Mesenchymal stem cell (in vitro differentiated cells and primary cell): Measurements from ENCODE around the gene CLMN.
A peak's percentile ranks its signal among the peaks of the same experiment; 100 is the strongest.

ENCODE experiments used
- DNase-seq: peaks from one replicate; pipeline ENCODE4 v3.0.0-alpha.2; 2013
- H2AFZ ChIP-seq: one replicate; pipeline ENCODE4 v1.6.1; 2013; ENCODE audit warnings: low read depth, mild to moderate bottlenecking, control low read depth, inconsistent platforms, low read length, moderate library complexity
- H2AK5ac ChIP-seq: 2 replicates; pipeline ENCODE4 v1.6.1; 2013; ENCODE audit warnings: low read length, moderate library complexity, mild to moderate bottlenecking, inconsistent platforms; ENCODE audit not compliant: severe bottlenecking
- H2BK120ac ChIP-seq: one replicate; pipeline ENCODE4 v1.6.1; 2013; ENCODE audit warnings: low read depth, mild to moderate bottlenecking, inconsistent platforms, low read length, moderate library complexity
- H2BK12ac ChIP-seq, 2 experiments: one replicate each; pipeline ENCODE4 v1.6.1; 2013; ENCODE audit warnings: inconsistent platforms in 2 of 2, low read length in 2 of 2, mild to moderate bottlenecking in 2 of 2, moderate library complexity in 2 of 2, control low read depth in 1 of 2
- H2BK15ac ChIP-seq: one replicate; pipeline ENCODE4 v1.6.1; 2013; ENCODE audit warnings: mild to moderate bottlenecking, low read depth, inconsistent platforms; ENCODE audit not compliant: poor library complexity, severe bottlenecking
- H2BK5ac ChIP-seq: 2 replicates; pipeline ENCODE4 v1.6.1; 2013; ENCODE audit warnings: low read depth, mild to moderate bottlenecking, low read length, control low read depth, inconsistent platforms; ENCODE audit not compliant: poor library complexity, severe bottlenecking
- H3K14ac ChIP-seq, 2 experiments: one replicate each; pipeline ENCODE4 v1.6.1; 2013; ENCODE audit warnings: inconsistent platforms in 2 of 2, low read length in 2 of 2, control low read depth in 1 of 2, mild to moderate bottlenecking in 1 of 2, moderate library complexity in 1 of 2
- H3K18ac ChIP-seq, 2 experiments: one replicate each; pipeline ENCODE4 v1.6.1; 2013; ENCODE audit warnings: inconsistent platforms in 2 of 2, low read length in 2 of 2, control low read depth in 1 of 2, low read depth in 1 of 2, mild to moderate bottlenecking in 1 of 2
- H3K23ac ChIP-seq, 2 experiments: one replicate each; pipeline ENCODE4 v1.6.1; 2013; ENCODE audit warnings: inconsistent platforms in 2 of 2, low read length in 2 of 2, mild to moderate bottlenecking in 2 of 2, moderate library complexity in 2 of 2, control low read depth in 1 of 2
- H3K27ac ChIP-seq: 2 replicates; pipeline ENCODE4 v1.5.1; 2013; ENCODE audit warnings: mild to moderate bottlenecking, moderate library complexity, low read length, control low read depth, inconsistent platforms; ENCODE audit not compliant: poor library complexity, severe bottlenecking
- H3K27me3 ChIP-seq, 2 experiments: 2 replicates each; pipeline versions ENCODE4 v1.6.1 to v1.7.0; 2013; ENCODE audit warnings: low read length in 2 of 2, mild to moderate bottlenecking in 2 of 2, moderate library complexity in 2 of 2, control low read depth in 1 of 2, inconsistent platforms in 1 of 2; ENCODE audit not compliant: control insufficient read depth in 1 of 2, insufficient read depth in 1 of 2
- H3K36me3 ChIP-seq, 2 experiments: 2 replicates each; pipeline versions ENCODE4 v1.6.1 to v1.7.0; 2013; ENCODE audit warnings: low read length in 2 of 2, control low read depth in 1 of 2, inconsistent platforms in 1 of 2, low read depth in 1 of 2, mild to moderate bottlenecking in 1 of 2; ENCODE audit not compliant: insufficient read depth in 2 of 2, control insufficient read depth in 1 of 2
- H3K4ac ChIP-seq, 2 experiments: one replicate each; pipeline ENCODE4 v1.6.1; 2013; ENCODE audit warnings: inconsistent platforms in 2 of 2, low read length in 2 of 2, mild to moderate bottlenecking in 2 of 2, moderate library complexity in 2 of 2, control low read depth in 1 of 2, low read depth in 1 of 2
- H3K4me1 ChIP-seq: 2 replicates; pipeline ENCODE4 v1.6.1; 2013; ENCODE audit warnings: low read depth, low read length, control low read depth; ENCODE audit not compliant: control insufficient read depth, insufficient read depth
- H3K4me2 ChIP-seq: 2 replicates; pipeline ENCODE4 v1.6.1; 2013; ENCODE audit warnings: low read length, mild to moderate bottlenecking, inconsistent platforms; ENCODE audit not compliant: poor library complexity, severe bottlenecking
- H3K4me3 ChIP-seq, 2 experiments: 2 replicates each; pipeline versions ENCODE4 v1.5.1 to v1.7.0; 2013; ENCODE audit warnings: low read length in 2 of 2, mild to moderate bottlenecking in 2 of 2, control low read depth in 1 of 2, low read depth in 1 of 2; ENCODE audit not compliant: insufficient read depth in 1 of 2
- H3K79me1 ChIP-seq: replicated peaks from 2 replicates; pipeline ENCODE4 v1.6.1; 2013; ENCODE audit warnings: mild to moderate bottlenecking, control low read depth, low read length, inconsistent platforms; ENCODE audit not compliant: poor library complexity, severe bottlenecking
- H3K9ac ChIP-seq: 2 replicates; pipeline ENCODE4 v1.7.0; 2013; ENCODE audit warnings: mild to moderate bottlenecking, low read length, moderate library complexity
- H3K9me3 ChIP-seq: 2 replicates; pipeline ENCODE4 v1.7.0; 2013; ENCODE audit warnings: mild to moderate bottlenecking, low read length; ENCODE audit not compliant: control insufficient read depth
- H4K8ac ChIP-seq: one replicate; pipeline ENCODE4 v1.6.1; 2013; ENCODE audit warnings: inconsistent platforms, mild to moderate bottlenecking, low read length, moderate library complexity
- H4K91ac ChIP-seq: one replicate; pipeline ENCODE4 v1.6.1; 2013; ENCODE audit warnings: mild to moderate bottlenecking, low read length, inconsistent platforms
- WGBS: methylation state at CpG from one replicate; pipeline ENCODE4 v1.1.7; 2013; ENCODE audit warnings: mixed read lengths; 5-methylcytosine and 5-hydroxymethylcytosine counted together

CLMN gene

DNA sequence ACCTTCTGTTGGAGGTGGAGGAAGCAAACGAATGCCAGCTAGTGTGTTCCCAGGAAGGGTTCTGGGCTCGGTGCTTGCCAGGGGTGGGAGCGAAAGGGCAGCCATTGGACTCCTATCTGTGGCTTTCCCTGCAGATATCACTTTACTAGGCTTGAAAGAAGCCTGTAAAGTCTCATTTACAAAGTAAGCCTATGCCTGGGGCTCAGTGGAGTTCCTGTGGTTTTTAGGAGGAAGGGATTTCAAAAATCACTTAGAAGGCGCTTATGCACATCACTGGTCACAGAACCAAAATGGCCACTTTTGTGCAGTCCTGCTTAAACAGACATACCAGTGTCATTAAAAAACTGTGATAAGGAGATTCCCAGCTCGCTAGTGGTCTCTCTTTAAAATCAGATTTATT lies 22.7 kb downstream of the CLMN start:
- no peak overlapping the region for H2BK5ac ChIP-seq
- H3K4me2 ChIP-seq = no peak overlapping the region
- WGBS = 89% methylated on average over 4 of the region's 5 CpGs
- no peak for DNase-seq
- peaks cover 30% of the 10 kb centered on the region for H3K4me1 ChIP-seq
- no peak overlapping the region for H2BK15ac ChIP-seq
- no peak overlapping the region for H3K18ac ChIP-seq
- H4K8ac ChIP-seq = no peak overlapping the region
- H3K9ac ChIP-seq = no peak overlapping the region
- H3K36me3 ChIP-seq = peaks cover 0 to 27% of the 10 kb centered on the region in 2 experiments
- no peak overlapping the region for H3K14ac ChIP-seq
- H4K91ac ChIP-seq = no peak overlapping the region
- H3K4me3 ChIP-seq = no peak overlapping the region
- H3K9me3 ChIP-seq = peaks cover 5% of the 10 kb centered on the region
- H2AK5ac ChIP-seq = peak overlapping the region; percentile 33
- H2BK12ac ChIP-seq = no peak overlapping the region
- H3K79me1 ChIP-seq = peaks cover 46% of the 10 kb centered on the region
- no peak overlapping the region for H3K23ac ChIP-seq
- H3K27ac ChIP-seq = no peak overlapping the region
- H2AFZ ChIP-seq = no peak overlapping the region
- H2BK120ac ChIP-seq = no peak overlapping the region
- H3K27me3 ChIP-seq = peaks cover 0 to 2% of the 10 kb centered on the region in 2 experiments
- H3K4ac ChIP-seq = no peak overlapping the region

DNA sequence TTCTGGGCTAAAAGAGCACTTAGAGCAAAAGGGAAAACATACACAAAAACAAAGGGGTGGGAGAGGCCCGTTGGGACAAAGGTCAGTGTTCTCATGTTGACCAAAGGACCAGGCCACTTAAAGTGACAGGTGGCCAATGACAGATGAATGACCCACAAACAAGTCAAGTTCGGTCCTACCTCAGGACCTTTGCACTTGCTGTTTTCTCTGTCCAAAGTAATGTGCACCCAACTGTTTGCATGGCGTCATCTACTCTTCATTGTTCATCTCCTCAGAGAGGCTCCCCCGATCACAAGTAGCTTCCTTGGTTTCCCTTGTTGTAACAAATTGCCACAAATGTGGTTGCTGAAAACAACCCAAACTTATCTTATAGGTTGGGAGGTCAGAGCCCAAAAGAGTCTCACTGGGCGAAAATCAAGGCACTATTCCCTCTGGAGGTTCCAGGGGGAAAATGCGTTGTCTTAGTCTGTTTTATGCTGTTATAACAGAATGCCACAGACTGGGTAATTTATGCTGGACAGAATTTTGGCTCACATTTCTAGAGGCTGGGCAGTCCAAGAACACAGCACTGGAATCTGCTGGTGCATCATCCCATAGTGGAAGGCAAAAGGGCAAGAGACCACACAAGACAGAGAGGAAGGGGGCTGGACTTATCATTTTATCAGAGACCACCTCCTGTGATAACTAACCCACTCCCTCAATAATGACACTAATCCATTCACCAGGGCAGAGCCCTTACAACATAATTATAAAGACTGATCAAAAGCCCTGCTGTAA lies 23.9 kb downstream of the CLMN start:
- Histone ChIP-seq H3K14ac (no peak overlapping the region), H2BK12ac (no peak overlapping the region), H3K18ac (no peak overlapping the region), H4K91ac (no peak overlapping the region), H3K9ac (no peak overlapping the region), H3K27ac (no peak overlapping the region), H2BK5ac (no peak overlapping the region), H4K8ac (no peak overlapping the region), H3K79me1 (peaks cover 47% of the 10 kb centered on the region), H2BK15ac (no peak overlapping the region), H3K4me2 (no peak overlapping the region), H3K27me3 (peaks cover 0 to 2% of the 10 kb centered on the region in 2 experiments), H3K36me3 (peaks cover 0 to 27% of the 10 kb centered on the region in 2 experiments), H3K4me1 (peaks cover 31% of the 10 kb centered on the region), H3K4ac (no peak overlapping the region), H2AFZ (no peak overlapping the region), H2BK120ac (no peak overlapping the region), H2AK5ac (no peak overlapping the region), H3K23ac (no peak overlapping the region), H3K9me3 (peaks cover 5% of the 10 kb centered on the region), H3K4me3 (no peak overlapping the region)
- WGBS = 95% methylated on average over 6 of the region's 6 CpGs
- no peak for DNase-seq

DNA sequence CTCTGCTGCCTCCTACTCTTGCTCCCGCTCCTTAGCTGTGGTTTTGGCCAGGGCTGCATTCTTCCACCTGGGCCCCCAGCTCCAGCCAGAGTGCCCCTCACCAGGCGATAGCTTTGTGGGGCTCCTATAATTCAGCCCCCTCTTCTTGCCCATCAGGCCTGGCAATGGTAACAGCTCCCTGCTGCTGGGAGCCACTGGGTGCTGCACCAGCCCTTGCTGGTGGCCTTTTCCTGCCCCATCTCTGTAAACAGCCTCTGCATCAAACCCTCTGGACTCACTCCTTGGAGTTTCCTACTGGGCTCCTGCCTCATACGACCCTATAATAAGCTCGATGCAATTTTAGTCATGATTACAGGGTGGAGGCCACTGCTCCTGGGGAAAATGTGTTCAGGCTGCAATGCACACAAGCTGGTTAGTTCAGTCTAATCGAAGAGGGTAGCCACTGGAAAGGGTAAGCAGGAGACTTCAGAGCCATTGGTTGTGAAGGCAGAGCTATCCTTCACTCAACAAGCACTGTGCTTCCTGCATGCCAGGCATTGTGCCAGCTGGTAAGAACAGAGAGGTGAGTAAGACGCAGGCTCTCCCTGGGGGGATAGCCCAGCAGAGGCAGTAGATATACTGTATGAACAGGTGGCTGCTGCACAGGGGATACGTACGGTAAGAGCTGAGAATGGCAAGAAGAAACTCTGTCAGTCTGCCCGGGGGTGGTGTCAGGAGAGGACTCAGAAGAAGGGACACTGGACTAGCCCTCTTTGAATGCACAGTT lies 24.7 kb downstream of the CLMN start:
- Histone ChIP-seq H2BK15ac (no peak overlapping the region), H2AFZ (no peak overlapping the region), H3K4me1 (peaks cover 27% of the 10 kb centered on the region), H2BK5ac (no peak overlapping the region), H3K4ac (no peak overlapping the region), H2BK120ac (no peak overlapping the region), H3K9me3 (peaks cover 5% of the 10 kb centered on the region), H3K27me3 (peaks cover 0 to 2% of the 10 kb centered on the region in 2 experiments), H3K14ac (no peak overlapping the region), H3K27ac (no peak overlapping the region), H2BK12ac (no peak overlapping the region), H3K9ac (no peak overlapping the region), H2AK5ac (no peak overlapping the region), H3K4me3 (no peak overlapping the region), H3K79me1 (peaks cover 52% of the 10 kb centered on the region), H3K36me3 (peaks cover 0 to 27% of the 10 kb centered on the region in 2 experiments), H3K23ac (no peak overlapping the region), H4K8ac (no peak overlapping the region), H4K91ac (no peak overlapping the region), H3K18ac (no peak overlapping the region), H3K4me2 (no peak overlapping the region)
- DNase-seq = no peak
- WGBS = 94% methylated on average over 9 of the region's 9 CpGs

DNA sequence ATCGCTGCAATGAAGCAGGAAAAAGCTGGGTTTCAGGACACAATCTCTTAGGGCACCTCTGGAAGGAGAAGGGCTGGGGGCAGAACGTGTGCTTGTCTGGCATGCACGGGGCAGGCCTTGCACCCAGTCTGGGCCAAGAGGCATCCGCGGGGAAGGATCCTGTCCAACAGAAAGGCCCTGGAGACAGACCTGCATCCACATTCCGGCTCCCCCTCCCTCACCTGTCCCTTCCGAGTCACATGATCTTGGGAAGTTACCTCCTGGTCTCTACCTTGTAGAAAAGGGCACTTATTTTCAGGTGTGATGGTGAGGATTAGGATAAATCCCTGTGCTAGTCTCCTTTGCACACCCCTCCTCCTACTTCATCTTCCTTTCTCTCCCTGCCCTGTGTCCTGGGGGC lies 25.4 kb downstream of the CLMN start:
- Histone ChIP-seq H3K23ac (no peak overlapping the region), H3K4me1 (peaks cover 25% of the 10 kb centered on the region), H3K79me1 (peaks cover 54% of the 10 kb centered on the region), H2BK15ac (no peak overlapping the region), H2AFZ (no peak overlapping the region), H3K4me3 (no peak overlapping the region), H2AK5ac (no peak overlapping the region), H4K8ac (no peak overlapping the region), H3K27me3 (peaks cover 0 to 2% of the 10 kb centered on the region in 2 experiments), H3K27ac (no peak overlapping the region), H3K9ac (no peak overlapping the region), H3K36me3 (peaks cover 0 to 27% of the 10 kb centered on the region in 2 experiments), H2BK12ac (no peak overlapping the region), H2BK5ac (no peak overlapping the region), H3K4ac (no peak overlapping the region), H2BK120ac (no peak overlapping the region), H3K14ac (no peak overlapping the region), H4K91ac (no peak overlapping the region), H3K9me3 (peaks cover 5% of the 10 kb centered on the region), H3K4me2 (no peak overlapping the region), H3K18ac (no peak overlapping the region)
- 77% methylated on average over 5 of the region's 7 CpGs for WGBS
- no peak for DNase-seq
